Amniotic stem cell (primary cell): ENCODE results near the gene SLC25A13.
"Not testable (repeated sequence)": the region's sequence is repeated elsewhere in the genome, so short reads cannot be mapped to it uniquely, and the experiment has no call there.

Experiments used
- DNase-seq: peaks from one replicate; lab custom pipeline; 2025; lab: John Stamatoyannopoulos, UW

The SLC25A13 gene

DNA sequence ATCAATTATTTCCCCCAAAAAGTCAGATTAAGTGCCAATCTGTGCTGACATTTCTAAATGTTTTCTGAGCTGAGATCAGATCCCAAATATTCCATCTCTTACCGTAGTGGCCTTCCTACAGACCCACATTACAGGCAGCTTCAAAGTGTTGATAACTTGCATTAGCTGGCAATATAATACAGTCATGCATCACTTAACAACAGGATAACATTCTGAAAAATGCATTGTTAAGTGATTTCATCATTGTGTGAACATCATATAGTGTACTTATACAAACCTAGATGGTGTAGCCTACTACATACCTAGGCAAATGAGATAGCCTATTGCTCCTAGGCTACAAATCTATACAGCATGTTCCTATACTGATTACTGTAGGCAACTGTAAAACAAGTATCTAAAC, 22.4 kb downstream of the SLC25A13 start:
- DNase-seq = no peak

DNA sequence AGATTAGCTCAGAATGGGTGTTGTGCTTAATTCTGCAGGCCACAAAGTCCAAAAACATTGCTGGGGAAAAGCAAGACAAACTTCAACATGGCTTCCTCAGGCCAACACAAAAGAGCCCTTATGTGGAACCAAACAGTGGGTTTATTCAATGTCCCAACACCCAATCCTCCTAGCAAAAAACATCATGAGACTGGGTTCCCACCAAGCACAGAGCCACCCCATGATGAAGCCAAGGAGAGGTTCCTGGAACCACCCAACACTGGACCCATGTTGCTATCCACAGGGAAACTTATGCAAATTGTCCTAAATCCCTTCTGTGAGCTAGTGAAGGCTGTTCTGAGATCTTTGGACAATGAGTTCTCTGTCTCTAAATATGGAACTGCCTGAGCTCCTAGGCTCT, 24.0 kb downstream of the SLC25A13 start:
- DNase-seq = no peak

DNA sequence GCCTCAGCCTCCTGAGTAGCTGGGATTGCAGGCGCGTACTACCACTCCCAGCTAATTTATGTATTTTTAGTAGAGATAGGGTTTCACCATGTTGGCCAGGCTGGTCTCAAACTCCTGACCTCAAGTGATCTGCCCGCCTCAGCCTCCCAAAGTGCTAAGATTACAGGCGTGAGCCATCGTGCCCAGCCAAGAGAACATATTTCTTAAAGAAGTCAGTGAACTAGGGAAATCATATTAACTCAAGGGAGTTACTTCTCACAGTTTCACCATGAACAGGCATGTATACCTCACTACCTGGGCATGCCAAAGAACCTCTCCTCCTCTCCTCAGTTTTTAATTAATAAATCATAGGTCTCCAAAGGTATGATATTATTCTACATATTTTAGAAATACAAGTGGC, 24.5 kb downstream of the SLC25A13 start:
- not testable (repeated sequence) for DNase-seq

DNA sequence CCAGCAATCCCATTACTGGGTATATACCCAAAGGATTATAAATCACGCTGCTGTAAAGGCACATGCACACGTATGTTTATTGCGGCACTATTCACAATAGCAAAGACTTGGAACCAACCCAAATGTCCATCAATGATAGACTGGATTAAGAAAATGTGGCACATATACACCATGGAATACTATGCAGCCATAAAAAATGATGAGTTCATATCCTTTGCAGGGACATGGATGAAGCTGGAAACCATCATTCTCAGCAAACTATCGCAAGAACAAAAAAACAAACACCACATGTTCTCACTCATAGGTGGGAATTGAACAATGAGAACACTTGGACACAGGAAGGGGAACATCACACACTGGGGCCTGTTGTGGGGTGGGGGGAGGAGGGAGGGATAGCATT, 28.0 kb downstream of the SLC25A13 start:
- not testable (repeated sequence) for DNase-seq

DNA sequence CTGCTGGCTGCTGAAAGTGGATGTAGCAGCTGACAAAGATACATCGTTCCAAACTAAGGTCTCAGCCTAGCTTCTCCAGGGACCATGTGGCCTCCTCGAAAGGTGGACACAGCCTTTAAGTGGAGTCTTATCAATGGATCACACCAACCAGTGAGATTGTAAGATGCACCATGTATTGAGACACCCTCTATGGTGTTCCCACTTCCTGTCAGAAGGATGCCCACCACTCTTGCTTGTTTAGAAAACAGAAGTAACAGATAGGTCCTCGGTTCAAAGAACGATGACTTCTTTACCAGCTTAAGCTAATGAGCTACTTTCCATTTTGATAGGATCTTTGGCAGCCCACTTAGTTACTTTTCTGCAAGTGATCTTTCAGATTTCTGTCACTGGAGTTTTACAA, 34.3 kb downstream of the SLC25A13 start:
- DNase-seq = no peak

DNA sequence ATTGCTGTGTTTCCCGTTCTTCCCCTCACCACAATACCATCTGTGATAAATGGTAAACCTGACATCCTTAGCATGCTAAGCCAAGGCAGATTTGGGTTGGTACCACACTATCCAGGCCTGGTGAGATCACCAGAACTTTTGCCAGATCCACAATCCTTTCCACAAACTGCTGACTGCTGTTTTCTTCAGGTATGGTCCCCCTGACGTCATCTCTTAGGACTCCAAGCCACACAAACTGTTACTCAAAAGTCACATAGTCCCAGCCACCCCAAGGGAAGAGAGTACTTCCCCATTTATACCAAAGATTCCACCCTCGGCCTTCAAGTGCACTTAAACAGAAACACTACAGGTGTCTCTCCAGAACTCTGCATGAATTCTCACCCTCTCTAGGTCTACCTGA, 34.8 kb downstream of the SLC25A13 start:
- DNase-seq = no peak

DNA sequence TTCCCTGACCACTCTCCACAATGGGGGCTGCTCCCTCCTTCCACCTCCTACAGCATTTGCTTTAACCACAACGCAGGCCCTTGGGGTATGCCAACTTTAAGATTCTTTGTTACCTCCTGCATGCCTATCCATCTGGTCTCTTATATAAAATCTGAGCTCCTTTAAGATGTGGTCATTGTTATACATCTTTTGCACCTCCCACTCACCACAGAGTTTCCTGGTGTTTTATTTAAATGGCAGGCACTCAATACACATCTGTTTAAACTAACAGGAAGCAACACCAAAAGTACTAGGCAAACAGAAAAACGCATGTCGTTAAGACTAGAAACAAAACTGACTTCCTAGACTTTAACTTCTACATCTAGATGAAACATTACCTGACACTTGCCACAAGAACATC, 36.3 kb downstream of the SLC25A13 start:
- DNase-seq = no peak

DNA sequence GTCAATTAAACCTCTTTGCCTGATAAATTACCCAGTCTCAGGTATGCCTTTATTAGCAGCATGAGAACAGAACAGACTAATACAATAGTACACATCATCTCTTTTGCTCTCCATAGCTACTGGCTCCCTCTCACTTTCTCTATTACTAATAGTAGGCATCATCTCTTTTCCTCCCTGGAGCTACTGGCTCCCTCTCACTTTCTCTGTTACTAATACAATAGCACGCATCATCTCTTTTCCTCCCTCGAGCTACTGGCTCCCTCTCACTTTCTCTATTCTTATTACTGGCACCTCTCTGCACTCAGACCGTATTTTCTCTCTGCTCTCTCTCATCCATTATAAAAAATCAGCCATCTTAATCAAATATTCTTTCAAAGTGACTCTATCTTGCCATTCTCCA, 37.1 kb downstream of the SLC25A13 start:
- no peak for DNase-seq

DNA sequence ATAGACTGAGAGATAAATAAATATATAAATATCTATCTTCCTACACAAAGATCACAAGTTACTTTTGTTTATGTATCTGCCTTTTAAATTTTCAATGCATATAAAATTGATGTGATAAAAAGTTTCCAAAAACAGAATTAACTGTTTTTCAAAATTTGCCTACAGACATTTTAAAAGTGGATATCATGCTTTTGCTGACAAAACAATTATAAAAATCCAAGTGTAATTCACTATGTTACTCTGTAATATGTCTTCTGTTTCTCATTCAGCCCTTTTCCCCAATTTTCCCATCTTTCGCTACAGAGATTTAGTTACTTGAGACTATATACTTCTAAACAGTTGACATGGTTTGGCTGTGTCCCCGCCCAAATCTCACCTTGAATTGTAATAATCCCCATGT, 37.7 kb downstream of the SLC25A13 start:
- DNase-seq = no peak

DNA sequence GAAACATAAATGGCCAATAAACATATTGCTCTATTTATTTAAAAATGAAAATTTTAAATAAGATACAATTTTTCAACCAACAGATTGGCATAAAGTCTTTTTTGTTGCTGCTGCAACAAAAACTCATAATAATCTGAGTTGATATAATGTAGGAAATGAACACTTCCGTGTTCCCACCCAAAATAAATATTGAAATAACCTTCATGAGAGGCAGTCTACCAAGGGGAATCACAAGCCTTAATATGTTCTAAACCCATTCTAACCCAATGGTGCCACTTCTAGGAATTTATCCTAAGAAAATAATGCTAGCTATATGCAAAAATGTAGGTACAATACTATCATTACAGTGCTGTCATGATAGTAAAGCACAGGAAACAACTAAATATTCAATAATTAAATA, 39.1 kb downstream of the SLC25A13 start:
- DNase-seq = no peak

DNA sequence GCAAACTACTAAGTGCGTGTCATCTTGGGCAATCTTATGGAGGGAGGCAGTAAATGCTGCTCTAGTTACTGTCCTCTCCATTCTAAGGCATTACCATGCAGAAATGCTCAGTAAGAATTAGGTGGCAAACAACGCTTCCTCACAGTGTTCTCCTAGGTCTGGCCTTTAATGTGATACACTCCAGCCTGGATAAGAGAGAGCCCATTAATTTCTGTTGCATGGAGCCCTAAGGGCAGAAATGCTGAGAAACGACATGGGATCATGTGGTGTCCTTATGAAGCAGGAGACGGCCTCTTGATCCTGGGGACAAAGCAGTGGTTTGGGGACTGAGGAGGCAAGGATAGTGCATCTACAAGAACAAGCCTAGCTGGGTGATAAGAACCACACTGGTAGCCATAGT, 44.0 kb downstream of the SLC25A13 start:
- DNase-seq = no peak

DNA sequence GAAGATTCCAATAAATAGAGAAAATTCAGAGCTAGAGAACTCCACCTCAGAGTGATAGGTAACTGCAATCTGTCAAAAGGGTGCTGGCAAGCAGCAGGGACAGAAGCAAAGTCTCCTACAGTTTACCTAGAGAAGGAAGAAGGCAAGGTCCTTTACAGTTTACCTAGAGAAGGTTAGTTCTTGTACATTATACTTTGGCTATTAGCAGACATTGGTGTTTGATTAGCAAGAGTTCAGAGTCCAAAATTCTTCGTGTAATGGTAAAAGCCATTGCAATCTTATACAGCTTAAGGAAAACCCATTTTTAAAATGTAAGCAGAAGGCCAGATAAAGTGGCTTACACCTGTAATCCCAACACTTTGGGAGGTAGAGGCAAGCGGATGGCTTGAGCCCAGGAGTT, 45.9 kb downstream of the SLC25A13 start:
- no peak for DNase-seq

DNA sequence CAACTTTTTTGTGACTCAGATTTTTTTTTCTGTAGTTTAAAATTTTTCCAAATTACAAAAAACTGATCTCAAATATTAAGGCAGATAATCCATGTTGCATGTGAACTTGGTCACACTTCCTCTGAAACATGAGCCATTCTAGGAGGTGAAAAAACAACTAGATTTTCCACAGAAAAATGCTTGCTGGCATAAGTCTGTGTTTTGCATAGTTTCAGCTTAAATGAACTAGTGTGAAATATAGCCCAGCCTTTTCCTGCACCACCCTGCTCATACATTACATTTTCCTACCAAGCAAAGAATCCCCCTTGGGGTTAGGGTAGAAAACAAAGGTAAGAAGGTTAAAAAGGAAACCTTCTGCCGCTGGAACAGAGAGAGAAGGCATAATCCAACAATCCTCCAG, 48.2 kb downstream of the SLC25A13 start:
- no peak for DNase-seq

DNA sequence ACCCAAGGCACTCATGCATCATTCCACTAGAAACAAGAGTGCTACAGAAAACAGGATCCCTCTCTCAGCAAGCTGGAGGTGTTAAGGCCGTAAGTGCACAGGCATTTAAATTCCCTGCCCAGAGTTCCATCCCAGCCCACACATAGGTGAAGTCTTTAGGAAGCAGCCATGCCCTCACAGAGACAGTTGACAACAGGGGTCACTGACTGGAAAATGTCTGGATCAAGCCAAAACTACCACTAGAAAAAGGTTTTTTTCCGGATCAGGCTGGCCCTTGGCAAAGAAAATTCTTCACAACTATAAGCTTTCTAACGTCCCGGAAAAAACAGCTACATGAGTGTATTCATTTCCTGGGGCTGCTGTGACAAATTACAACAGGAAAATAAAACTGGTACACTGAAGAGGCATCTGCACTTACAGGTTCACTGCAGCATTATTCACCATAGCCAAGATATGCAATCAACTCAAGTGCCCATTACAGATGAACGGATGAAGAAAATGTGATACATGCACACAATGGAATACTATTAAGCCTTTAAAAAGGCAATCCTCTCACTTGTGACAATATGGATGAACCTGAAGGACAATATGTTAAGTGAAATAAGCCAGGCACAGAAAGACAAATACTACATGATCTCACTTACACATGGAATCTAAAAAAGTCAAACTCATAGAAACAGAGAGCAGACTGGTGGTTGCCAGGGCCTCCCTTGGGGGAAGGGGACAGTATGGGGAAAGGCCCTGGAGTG, 52.5 kb downstream of the SLC25A13 start:
- DNase-seq = no peak

DNA sequence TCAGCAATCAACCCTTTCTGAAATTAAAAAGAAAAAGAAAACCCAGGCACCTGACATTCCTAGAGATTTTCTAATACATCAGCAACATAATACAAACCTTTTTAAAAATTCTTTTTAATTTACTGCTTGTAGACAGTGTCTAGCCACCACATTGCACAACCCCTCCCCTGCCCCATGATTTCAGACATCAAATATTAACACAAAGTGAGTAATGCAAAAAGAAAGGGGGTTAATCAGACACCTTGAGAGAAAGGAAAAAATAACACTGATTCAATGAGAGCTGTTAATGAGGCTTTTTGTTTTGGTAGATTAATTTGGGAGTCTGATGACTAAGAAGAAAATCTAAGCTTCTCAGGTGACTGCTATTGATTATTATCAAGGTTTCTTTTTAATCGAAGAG, 55.3 kb downstream of the SLC25A13 start:
- no peak for DNase-seq

DNA sequence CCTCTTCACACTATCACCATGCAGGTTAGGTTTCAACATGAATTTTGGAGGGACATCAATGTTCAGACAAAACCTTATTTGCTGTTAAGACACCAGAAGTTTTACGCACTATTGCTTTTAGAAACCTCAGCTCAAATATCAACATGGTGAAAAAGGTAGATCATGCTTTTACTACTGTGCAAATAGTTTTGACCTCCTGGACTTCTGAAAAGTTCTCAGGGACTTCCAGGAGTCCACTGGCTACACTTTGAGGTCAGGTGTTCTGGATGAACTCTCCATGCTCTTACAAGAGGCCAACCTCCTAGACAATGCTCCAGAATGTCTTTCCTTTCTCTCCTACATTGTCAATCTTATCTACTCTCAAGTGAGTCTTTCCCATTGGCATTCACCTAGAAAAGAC, 55.9 kb downstream of the SLC25A13 start:
- no peak for DNase-seq

DNA sequence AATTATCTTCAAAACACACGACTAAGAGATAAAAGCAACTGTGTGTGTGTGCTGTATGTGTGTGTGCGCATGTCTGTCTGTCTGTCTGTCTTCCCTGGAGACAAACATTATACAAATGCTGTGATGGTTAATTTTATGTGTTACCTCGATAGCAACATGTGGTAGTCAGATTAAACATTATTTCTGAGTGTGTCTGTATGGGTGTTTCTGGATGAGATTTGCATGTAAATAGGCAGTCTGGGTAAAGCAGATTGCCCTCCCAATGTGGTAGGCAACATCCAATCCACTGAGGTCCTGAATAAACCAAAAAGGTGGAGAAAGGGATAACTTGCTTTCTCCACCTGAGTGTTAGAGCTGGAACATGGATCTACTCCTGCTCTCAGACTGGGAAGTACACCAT, 67.9 kb downstream of the SLC25A13 start:
- DNase-seq = no peak

DNA sequence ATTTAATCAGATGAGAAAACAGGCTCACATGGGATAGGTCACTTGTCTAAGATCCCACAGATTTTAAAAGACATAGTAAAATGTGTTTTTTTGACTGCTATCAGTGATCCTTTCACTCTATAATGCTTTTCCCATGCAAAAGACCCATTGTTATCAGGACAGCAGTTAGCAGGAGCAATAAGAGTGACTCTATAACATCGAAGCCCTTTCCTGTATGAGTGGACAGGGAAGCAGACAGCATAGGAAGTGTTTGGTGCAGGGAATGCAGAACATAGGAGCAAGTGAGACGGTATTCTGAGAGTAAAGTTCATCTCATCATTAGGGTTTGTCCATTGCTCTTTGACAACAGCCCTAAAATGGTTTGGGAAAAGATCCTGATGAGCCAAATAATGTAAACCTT, 68.5 kb downstream of the SLC25A13 start:
- no peak for DNase-seq

DNA sequence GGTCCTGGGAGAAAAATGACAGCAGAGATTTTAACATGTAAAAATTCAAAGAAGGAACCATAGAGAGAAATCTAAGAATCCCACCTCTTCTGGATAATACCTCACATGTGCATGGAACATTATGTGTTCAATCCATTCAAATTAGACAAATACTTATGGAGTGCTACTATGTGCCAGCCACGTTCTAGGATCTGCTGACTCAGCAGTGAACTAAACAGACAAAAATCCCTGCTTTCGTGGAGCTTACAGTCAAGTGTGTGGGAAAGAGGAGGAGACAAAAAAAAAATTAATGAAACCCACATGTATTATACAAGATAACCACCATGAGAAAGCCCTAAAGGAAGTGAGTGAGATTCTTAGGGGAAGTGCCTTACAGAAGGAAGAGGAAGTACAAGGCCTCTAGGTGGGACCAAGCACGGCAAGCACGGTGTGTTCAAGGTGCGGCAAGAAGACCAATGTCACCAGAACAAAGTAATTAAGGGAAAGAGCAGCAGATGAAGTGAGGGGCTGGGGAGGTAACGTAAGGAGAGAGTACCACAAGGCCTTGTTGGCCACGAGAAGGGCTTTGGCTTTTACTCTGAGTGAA, 71.0 kb downstream of the SLC25A13 start:
- DNase-seq = no peak

DNA sequence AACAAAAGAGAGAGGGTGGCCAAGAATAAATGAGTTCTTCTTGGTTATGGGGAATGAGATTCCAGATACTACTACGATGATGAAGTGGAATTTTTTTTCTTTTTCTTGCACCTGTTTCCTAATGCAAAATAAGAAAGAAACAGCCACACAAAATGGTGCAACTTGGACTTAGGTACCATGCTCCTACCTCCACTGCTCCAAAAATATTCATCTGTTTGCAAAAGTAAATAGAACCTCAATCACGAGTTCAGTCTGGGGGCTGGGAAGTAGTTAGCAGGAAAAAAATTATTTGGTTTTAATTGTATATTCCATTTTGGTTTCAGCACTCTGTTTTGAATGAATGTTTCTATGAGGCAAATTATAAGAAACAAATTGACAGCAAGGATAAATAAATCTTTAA, 73.5 kb downstream of the SLC25A13 start:
- no peak for DNase-seq

DNA sequence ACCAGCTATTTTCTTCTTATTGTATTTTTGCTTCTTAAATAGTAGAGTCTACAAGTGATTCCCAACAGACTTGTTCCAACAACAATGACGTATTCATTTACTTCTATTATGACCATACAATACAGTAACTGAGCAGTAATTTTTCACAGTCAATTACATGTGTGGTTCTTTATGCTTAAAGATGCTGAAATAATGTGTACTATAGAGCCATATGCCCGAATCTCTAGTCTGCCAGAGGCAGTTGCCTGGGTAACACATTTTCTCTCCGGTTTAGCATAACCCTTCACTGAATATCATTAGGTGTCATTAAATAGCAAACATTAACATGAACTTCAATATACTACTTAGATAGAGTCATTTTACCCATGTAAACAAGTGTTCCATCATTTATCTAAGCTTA, 75.0 kb downstream of the SLC25A13 start:
- no peak for DNase-seq

DNA sequence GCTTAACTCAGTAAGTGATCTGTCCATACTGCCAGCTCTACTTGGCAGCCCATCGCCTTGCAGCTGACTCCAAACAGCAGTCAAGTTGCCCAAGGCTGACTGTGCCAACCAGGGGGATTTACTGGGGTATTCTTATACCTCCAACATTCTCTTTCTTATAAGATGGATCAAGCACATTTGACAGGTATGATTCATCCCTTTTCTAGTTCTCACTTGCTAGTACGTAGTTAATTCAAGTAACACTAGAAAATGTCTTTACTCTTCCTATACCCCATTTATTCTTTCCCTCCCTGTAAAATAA, 77.0 kb downstream of the SLC25A13 start:
- no peak for DNase-seq

DNA sequence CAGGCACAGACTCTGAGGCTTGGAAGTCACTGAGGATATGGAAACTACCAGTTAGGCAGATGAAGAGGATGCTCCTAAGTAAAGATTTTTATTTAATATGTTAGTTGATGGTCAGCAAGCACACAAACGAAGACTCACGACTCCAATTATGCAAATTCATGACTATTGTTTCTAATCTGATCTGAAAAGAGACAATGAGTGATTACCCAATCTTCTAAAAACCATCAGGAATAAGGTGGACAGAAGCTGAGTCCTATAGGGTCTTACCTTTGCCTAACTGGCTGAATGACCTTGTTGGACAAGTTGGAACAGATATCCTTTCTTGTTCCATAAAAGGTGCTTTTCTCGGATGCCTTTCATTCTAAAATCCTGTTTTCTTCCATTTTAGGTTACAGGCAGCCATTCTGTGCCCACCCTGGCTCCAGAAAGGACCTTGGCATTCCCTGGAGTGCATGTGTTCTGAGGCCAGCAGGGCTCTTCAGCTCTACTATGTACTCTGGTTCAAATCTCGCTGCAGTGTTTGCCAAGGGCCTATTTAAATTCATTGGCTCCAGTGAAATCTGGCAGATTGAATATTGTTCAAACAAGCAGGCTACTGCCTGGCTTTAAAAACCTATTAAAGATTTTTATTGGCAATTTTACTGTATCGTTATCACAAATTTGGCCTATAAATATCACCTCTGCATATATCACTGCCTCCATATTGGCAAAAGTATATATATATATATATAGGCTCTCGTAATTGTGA, 77.5 kb downstream of the SLC25A13 start:
- no peak for DNase-seq

DNA sequence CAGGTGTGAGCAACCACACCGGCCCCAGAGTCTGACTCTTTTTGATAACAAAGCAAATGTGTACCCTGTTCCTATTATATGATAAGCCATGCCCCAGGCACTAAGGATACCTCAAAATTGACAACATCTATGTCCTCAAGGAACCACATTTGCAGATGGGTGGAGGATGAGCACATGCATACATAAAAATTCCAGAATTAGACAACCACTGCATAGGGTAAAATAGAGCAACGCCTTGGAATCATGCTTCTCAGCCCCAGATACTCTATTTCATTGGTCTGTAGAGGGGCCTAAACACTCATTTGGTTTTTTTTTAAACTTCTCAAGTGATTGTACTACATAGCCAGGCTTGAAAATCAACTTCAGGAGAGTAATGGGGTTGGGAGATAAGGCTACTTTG, 78.7 kb downstream of the SLC25A13 start:
- DNase-seq = no peak
